Measurements from ENCODE around the gene DMC1.

Gene DMC1

DNA sequence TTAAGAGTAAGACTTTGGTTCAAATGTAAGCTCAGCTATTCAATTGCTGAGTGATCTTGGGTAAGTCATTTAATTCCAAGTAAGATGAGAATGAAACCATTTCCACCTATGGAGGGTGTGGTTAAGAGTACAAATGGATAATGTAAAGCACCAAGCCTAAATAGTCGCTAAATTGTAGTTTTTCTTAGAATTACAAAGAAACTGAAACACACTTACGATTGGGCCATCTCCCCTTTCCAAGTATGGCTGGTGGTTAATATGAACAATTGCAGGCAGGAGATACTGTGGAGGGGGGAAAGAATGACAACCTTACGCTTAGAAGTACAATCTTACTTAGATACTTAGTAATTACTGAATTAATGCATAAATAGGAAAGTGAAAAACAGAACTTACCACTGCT, 72.1 kb downstream of the DMC1 start:
- CTCF ChIA-PET: interaction anchor here (1.0 to 1.8 kb wide), 2 partner anchors 15 to 74 kb away, joined by 3 to 9 read pairs; no protein-coding TSS in a partner anchor
- POLR2A ChIA-PET: no interaction called here
- no peak for DNase-seq (ENCODE audit: low read depth, low spot score)
- H3K4me3 ChIP-seq (ENCODE audit: low read depth, low read length): no peak overlapping the region
- TF ChIP-seq, protein P1, sequence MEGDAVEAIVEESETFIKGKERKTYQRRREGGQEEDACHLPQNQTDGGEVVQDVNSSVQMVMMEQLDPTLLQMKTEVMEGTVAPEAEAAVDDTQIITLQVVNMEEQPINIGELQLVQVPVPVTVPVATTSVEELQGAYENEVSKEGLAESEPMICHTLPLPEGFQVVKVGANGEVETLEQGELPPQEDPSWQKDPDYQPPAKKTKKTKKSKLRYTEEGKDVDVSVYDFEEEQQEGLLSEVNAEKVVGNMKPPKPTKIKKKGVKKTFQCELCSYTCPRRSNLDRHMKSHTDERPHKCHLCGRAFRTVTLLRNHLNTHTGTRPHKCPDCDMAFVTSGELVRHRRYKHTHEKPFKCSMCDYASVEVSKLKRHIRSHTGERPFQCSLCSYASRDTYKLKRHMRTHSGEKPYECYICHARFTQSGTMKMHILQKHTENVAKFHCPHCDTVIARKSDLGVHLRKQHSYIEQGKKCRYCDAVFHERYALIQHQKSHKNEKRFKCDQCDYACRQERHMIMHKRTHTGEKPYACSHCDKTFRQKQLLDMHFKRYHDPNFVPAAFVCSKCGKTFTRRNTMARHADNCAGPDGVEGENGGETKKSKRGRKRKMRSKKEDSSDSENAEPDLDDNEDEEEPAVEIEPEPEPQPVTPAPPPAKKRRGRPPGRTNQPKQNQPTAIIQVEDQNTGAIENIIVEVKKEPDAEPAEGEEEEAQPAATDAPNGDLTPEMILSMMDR (IDR thresholded peaks at IDR 0.05; ENCODE audit: insufficient read depth, low read length, missing control alignments): no peak

DNA sequence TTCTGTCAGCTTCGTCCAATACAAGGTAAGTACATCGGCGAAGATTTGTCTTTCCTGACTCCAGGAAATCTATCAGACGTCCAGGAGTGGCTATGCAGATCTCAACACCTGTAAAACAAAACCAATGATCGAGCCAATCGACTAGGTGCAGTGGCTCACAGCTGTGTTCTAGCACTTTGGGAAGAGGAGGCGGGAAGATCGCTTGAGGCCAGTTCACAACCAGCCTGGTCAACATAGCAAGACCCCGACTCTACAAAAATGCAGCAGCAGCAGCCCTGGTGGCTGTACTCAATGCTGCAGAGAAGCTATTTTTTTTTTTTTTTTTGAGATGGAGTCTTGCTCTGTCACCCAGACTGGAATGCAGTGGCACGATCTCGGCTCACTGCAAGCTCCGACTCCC, 75.0 kb downstream of the DMC1 start:
- POLR2A ChIA-PET: interaction anchor here (0.9 kb wide), 1 partner anchor 96 kb away, joined by 3 read pairs; no protein-coding TSS in a partner anchor
- CTCF ChIA-PET: interaction anchor here (0.9 to 2.4 kb wide), 4 partner anchors 8 to 77 kb away, joined by 3 to 8 read pairs (median 6); no protein-coding TSS in a partner anchor
- TF ChIP-seq, protein P1 (IDR thresholded peaks at IDR 0.05; ENCODE audit: insufficient read depth, low read length, missing control alignments): no peak
- H3K4me3 ChIP-seq (ENCODE audit: low read depth, low read length): no peak overlapping the region
- no peak for DNase-seq (ENCODE audit: low read depth, low spot score)

- CTCF ChIA-PET: interaction anchor here (0.9 to 2.4 kb wide), 4 partner anchors 9 to 77 kb away, joined by 3 to 8 read pairs (median 6); no protein-coding TSS in a partner anchor
- TF ChIP-seq, protein P1 (IDR thresholded peaks at IDR 0.05; ENCODE audit: insufficient read depth, low read length, missing control alignments): no peak
- POLR2A ChIA-PET: interaction anchor here (0.9 kb wide), 1 partner anchor 96 kb away, joined by 3 read pairs; no protein-coding TSS in a partner anchor
- H3K4me3 ChIP-seq (ENCODE audit: low read depth, low read length): no peak overlapping the region
- DNase-seq (ENCODE audit: low read depth, low spot score): peak; percentile 44
These were observed 75.5 kb downstream of the DMC1 start for GRCh38 chr22:38494498-38494897.

DNA sequence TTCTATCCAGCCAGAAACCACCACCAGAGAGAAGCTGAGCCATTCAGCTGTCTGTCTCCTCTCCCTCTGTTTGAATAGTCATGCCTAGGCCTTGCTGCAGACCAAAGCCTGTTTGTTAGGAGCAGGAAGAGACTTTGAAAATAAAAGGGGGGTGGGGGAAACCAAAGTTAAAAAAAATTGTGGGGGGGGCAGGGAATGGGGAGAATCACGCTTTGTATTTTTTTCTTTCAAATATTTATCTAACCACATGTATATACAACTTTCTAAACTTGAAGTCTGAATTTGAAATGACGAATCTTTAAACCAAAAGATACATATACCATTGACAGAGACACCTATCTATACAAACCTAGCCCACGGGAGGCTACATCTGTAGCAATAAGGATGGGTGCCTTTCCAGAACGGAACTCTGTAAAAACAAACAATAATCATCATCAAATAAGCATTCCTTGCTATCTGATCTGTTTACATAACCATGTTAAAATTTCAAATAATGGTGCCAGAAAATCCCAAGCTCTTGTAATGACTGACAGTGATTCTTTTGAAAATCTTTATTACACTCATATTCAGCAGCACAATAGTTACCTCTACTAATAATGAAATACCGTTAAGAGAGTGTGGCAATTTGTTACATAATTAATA, 78.2 kb downstream of the DMC1 start:
- CTCF ChIA-PET: interaction anchor here (0.6 to 3.1 kb wide), 2 partner anchors 379 to 439 kb away, joined by 3 to 11 read pairs; no protein-coding TSS in a partner anchor

GRCh38 chr22:38490915-38491314, 79.1 kb downstream of the DMC1 start:
- H3K4me3 ChIP-seq (ENCODE audit: low read depth, low read length): no peak overlapping the region
- no peak for DNase-seq (ENCODE audit: low read depth, low spot score)
- POLR2A ChIA-PET: interaction anchor here (1.3 kb wide), 1 partner anchor 9 kb away, joined by 4 read pairs; no protein-coding TSS in a partner anchor
- CTCF ChIA-PET: interaction anchor here (1.0 to 3.1 kb wide), 2 partner anchors 23 to 438 kb away, joined by 4 to 11 read pairs; partner anchors contain the start of gene KDELR3
- TF ChIP-seq, protein P1 (IDR thresholded peaks at IDR 0.05; ENCODE audit: insufficient read depth, low read length, missing control alignments): no peak

More for the DNA sequence above, 78.2 kb downstream of the DMC1 start:
- POLR2A ChIA-PET: interaction anchor here (1.3 kb wide), 1 partner anchor 10 kb away, joined by 4 read pairs; no protein-coding TSS in a partner anchor
- DNase-seq (ENCODE audit: low read depth, low spot score): no peak
- TF ChIP-seq, protein P1 (IDR thresholded peaks at IDR 0.05; ENCODE audit: insufficient read depth, low read length, missing control alignments): no peak
- H3K4me3 ChIP-seq (ENCODE audit: low read depth, low read length): no peak overlapping the region

- ChIA-PET POLR2A (no interaction called here), CTCF (interaction anchor here (0.9 to 3.1 kb wide), 3 partner anchors 22 to 438 kb away, joined by 3 to 11 read pairs (median 4); partner anchors contain the start of gene KDELR3)
- TF ChIP-seq, protein P1 (IDR thresholded peaks at IDR 0.05; ENCODE audit: insufficient read depth, low read length, missing control alignments): no peak
- no peak for DNase-seq (ENCODE audit: low read depth, low spot score)
- H3K4me3 ChIP-seq (ENCODE audit: low read depth, low read length): no peak overlapping the region
These were observed 79.5 kb downstream of the DMC1 start for GRCh38 chr22:38490475-38490874.

Data from AG04449 (cell line).